Iris pigment epithelial cell (primary cell): ENCODE results near the gene PPFIA2.

Experiments
- DNase-seq: peaks from one replicate; pipeline ENCODE4 v3.0.0-alpha.2; 2011; ENCODE audit warnings: low read depth

PPFIA2 gene

GRCh38 chr12:81354327-81354932 lies 404.7 kb downstream of the PPFIA2 start:
- no peak for DNase-seq

DNA sequence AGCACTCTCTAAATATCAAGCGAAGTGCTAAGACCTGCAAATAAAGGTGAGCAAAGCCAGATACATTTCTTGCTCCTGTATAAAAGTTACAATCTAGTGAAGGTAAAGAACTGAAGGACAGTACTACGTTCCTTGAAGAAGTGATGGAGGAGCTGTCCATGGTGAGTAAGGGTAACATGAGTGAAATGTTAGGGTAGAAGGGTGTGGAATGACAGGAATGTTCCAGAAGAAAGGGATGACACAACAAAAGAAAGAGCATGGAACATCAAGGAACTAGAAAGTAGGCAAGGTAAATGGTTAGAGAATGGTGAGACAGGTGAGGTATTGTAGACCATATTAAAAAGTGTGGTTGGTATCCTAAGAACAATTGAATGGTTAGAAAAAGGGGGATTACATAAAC lies 408.8 kb downstream of the PPFIA2 start:
- DNase-seq = no peak

- DNase-seq = no peak
These were observed 411.7 kb downstream of the PPFIA2 start for GRCh38 chr12:81347404-81347803.

DNA sequence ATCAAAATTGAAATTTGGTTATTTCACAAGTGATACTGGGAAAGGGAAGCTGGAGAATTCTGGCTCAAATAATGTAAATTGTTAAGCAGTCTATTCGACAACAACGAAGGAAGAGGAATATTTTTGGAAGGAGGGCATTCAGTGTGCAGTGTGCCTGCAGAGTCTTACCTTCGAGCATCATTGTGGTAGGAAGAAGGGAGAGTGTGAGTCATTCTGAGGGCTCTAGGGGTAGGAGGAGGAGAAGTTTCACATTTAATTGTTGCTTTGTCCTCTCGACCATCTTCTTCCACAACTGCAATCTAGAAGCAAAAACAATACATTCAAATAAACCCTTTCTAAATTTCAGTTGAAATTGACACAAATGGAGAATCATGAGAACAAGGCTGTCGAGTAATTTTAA lies 418.2 kb downstream of the PPFIA2 start:
- no peak for DNase-seq

DNA sequence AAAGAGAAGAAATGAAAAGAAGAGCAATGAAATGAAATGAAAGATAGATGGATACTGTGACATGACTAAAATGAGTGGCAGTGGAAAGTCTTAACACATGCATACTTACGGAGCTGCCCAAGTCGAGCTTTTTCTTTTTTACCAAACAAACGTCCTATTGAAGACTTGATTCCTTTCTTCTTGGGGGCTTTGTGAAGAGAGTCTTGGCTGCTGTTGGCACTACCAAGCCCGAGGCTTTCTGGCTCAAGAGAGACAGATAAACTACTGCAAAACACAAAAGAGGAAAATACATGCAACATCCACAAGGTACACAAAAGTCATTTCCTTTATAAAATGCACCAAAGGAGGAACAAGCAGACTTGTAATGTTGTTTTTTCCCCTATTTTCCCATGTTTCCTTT lies 420.1 kb downstream of the PPFIA2 start:
- no peak for DNase-seq

DNA sequence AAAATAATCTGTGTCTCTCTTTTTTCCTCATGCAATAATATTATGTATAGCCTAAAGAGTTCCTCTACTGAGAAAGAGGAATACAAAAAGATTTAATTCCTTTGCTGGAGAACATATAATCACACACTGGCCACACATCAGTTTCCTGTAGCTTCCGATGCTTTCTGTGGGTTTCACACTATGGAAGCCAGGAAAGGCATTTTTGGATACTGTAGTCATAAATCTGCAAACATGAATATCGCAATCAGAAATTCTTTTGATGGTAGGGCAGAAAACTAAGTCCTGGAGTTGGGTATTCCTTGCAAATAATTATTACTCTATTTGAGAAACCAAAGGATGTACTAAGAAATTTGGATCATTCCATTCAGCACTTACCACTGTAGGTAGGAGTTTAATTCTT lies 421.3 kb downstream of the PPFIA2 start:
- peak; percentile 22 for DNase-seq

- DNase-seq = no peak
These were observed 425.3 kb downstream of the PPFIA2 start for GRCh38 chr12:81333812-81334211.

DNA sequence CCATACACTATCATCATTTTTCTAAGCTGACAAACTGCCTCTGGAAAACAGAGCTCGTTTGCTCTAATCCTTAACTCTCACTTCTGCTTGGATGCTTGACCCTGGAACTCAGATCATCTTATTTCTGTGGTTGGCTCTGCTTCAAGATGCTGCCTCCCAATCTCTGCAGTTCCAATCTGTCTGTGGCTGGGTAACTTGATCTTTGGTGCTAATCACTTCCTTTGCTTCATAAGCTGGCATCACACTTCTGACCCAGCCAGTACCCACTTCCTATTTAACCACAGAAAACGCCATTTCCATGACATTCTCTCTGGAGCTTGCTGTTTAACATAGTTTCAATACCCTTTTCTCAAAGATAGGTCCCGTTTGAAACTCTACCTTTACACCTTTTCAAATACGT lies 427.1 kb downstream of the PPFIA2 start:
- peak; percentile 9 for DNase-seq

- no peak for DNase-seq
These were observed 428.7 kb downstream of the PPFIA2 start for GRCh38 chr12:81330480-81330879.

- peak; percentile 20 for DNase-seq
These were observed 430.1 kb downstream of the PPFIA2 start for GRCh38 chr12:81329085-81329484.

DNA sequence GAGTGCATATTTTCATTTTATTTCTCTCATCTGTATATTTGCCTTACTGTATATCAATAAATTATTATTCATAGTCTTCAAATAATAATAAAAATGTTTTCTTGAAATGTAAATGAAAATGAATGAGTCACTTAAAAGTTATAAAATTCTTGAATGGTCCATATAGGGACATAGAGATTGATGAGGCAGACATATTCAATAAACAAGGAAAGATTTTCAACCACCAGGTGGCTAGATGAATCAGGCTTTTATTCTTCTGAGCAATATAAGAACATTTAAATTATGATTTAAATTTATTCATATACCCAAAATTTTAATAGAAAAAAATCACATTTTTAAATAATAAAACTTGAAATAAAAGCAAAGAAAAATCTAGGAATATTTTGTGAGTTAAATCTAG lies 431.7 kb downstream of the PPFIA2 start:
- no peak for DNase-seq

GRCh38 chr12:81325086-81325485 lies 434.1 kb downstream of the PPFIA2 start:
- DNase-seq = no peak

DNA sequence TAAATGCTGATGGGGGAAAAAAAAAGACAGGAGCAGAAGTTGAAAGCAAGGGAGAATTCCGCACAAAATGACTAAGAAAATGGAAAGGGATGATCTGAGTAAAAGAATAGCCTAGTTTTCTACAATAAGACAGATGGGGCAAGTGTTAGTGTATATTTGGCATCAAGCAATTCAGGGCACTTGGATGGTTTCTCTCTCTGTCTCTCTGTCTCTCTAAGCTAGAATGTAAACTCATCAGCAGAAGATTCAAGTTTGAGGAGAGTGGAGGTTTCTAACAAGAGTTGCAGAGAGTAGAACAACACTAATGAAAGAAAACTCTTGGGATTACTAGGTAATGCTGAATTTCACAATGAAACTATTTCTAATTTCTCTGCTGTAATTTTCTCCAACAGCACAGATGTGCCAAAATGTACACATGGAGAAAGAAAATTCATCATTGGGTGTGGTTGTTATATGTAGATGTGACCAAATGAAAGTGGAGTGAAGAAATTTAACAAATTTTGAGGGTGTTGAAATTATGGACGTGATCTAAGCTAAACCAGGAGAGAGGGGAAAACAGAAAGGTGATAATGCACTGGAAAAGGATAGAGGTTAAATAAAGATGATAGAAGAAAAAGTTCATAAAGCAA lies 444.1 kb downstream of the PPFIA2 start:
- no peak for DNase-seq

DNA sequence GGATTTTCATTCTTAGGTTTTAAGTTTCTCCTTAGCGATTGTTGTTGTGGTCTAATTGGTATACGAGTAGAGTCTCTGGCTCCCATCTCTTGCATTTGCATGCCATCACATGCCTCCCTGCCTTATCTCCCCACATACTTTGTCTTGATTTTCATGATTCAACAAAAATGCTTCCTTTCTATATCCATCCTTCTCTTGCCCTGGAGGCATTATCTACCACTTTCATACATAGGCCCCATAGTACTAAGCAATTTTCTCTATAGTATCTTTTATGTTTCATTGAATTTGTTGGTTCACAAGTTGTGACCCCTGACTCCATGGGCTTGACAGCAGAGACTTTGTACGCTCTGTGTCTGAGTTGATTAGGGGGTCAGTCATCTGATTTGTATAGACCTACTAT lies 455.2 kb downstream of the PPFIA2 start:
- DNase-seq = no peak

GRCh38 chr12:81300454-81300853 lies 458.7 kb downstream of the PPFIA2 start:
- DNase-seq = no peak

DNA sequence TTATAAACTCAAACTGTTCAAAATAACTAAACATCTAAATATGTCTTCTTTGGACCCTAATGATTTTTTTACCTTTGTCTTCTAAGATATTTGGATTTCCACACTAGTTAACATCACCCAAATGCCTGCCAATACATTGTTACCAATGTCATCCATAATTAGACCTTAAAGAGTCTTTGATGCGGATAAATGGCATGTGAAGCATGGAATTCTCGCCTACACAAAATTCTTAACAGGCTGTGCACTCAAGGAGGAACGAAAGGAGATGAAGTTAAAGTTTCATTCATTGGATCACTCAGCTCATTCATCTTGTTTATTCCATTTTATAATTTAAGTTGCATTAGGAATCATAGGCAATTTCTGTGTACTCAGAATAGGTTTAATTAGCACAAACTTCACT lies 461.5 kb downstream of the PPFIA2 start:
- DNase-seq = peak; percentile 4

DNA sequence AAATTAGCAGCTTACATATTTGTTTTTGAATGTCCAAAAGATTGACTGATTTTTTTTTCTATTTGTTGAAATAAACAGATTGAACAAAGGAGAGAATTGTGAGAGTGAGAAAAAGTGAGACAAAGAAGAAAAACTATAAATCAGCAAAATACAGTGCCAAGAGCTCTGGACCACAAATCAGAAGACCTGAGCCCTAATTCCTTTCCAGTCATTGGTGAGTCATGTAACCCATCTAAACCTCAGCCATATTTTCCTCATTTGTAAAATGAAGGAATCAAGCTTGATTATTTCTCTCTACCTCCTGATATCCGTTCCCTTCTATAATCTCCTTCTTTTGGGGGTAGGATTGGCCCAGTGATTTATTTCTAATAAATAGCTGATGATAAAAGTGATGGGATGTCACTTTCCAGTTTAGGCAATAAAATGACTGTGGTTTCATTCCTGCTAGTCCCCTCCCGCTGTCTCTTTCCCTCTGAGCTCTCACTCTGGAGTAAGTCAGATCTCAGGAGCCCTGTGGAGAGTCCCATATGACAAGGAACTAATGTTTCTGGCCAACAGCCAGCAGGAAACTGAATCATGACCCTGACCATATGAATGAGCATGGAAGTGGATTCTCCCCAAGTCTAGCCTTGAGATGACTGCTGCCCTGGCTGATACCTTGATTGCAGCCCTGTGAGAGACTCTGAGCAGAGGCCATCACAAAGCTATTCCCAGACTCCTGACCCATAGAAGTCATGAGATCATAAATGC lies 462.4 kb downstream of the PPFIA2 start:
- DNase-seq = peak; percentile 50

DNA sequence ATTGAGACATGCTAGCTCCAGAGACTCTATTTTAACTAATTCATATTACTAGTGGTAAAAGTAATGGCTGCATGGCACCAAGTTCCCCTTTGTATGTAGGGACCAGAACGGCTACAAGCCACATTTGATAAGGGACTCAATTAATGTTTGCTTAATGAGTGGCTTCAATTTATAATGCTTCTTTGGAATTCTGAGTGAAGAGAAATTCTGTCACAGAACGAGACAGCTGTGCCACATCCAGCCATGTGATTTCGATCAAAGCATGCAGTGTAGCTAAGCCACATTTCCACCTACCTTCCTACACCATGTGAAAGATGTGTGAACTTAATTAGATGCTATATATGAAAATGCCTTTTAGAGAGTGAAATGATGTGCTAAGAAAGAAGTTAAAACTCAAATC lies 463.9 kb downstream of the PPFIA2 start:
- no peak for DNase-seq

DNA sequence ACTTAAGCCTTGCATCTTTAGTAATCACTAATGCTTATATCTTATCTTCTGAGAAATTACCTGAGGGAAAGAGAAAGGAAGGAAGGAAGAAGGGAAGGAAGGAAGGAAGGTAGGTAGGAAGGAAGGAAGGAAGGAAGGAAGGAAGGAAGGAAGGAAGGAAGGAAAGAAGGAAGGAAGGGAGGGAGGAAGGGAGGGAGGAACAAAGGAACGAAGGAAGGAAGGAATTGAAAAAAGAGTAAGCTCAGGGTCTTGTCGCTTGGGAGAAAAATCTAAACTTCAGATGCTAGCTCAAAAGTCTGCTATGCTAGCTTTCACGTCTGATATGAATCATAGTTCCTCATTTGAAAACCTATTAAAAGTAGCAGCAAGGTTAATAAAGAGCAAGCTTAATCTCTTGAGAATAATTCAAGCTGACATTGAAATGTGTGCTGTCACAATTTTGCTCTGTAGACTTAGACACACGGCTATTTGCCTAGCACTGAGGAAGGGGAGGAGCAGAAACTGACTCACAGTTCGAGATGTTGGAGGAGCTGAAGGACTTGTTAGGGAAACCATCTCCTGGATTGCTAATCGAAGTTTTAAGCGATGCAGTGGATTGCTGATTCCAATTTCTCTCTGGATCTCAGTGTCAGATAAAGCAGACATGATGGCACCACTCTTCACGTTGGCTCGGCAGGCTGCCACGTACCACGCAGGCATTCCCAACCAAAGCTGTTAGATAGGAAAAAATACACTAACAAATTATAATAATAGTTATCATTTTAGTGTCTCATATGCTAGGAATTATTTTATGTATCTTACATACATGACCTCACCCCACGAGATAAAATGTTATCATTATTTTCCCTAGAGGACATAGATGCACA lies 464.6 kb downstream of the PPFIA2 start:
- peak; percentile 43 for DNase-seq

GRCh38 chr12:81288651-81289050 lies 470.5 kb downstream of the PPFIA2 start:
- no peak for DNase-seq

DNA sequence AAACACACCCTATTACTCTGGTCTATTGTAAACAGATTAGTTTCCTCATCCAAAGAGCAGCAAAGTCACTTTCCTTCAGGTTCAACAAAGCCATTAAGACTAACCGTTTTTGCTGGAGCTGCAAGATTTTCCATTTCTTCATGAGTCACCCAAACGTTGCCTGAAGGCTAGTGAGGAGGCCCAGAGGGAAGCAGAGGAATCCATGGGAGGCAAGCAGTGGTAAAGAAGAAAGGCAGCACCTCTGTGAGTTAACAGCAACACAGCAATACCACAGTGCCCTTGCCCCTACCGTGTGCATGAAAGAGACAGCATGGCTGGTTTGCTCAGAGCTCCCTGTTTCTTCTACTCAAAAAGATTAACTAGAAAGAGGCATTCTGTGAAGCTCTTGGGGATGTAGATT lies 475.0 kb downstream of the PPFIA2 start:
- peak; percentile 34 for DNase-seq
